DLD1 (cell line): ENCODE results near the gene TACC2.

Experiments
- in situ Hi-C: cut with HindIII; loops from 2 replicates; pipeline ENCODE4 v1.10.0; 2017; ENCODE audit warnings: low sequenced_read_pairs

The TACC2 gene

GRCh38 chr10:122210481-122211265 lies 221.7 kb downstream of the TACC2 start:
- in situ Hi-C loops = no loop called here

- in situ Hi-C loops = no loop called here
Observed at GRCh38 chr10:122213364-122213763, 224.4 kb downstream of the TACC2 start.

- in situ Hi-C loops = no loop called here
Observed at GRCh38 chr10:122213766-122214165, 224.8 kb downstream of the TACC2 start.

- in situ Hi-C loops = no loop called here
Observed at GRCh38 chr10:122216047-122216446, 227.1 kb downstream of the TACC2 start.

GRCh38 chr10:122219340-122219739 lies 230.4 kb downstream of the TACC2 start:
- in situ Hi-C loops = no loop called here

GRCh38 chr10:122220736-122221135 lies 231.8 kb downstream of the TACC2 start:
- in situ Hi-C loops = no loop called here

- in situ Hi-C loops = no loop called here
Observed at GRCh38 chr10:122221958-122222357, 233.0 kb downstream of the TACC2 start.

GRCh38 chr10:122222638-122223037 lies 233.7 kb downstream of the TACC2 start:
- in situ Hi-C loops = no loop called here

GRCh38 chr10:122224159-122224558 lies 235.2 kb downstream of the TACC2 start:
- in situ Hi-C loops = no loop called here

GRCh38 chr10:122225330-122225729 lies 236.4 kb downstream of the TACC2 start:
- in situ Hi-C loops = no loop called here

GRCh38 chr10:122227754-122228153 lies 238.8 kb downstream of the TACC2 start:
- in situ Hi-C loops = no loop called here

- in situ Hi-C loops = no loop called here
Observed at GRCh38 chr10:122229666-122230065, 240.7 kb downstream of the TACC2 start.

- in situ Hi-C loops = no loop called here
Observed at GRCh38 chr10:122230222-122230621, 241.3 kb downstream of the TACC2 start.

- in situ Hi-C loops = no loop called here
Observed at GRCh38 chr10:122232769-122233168, 243.8 kb downstream of the TACC2 start.

- in situ Hi-C loops = no loop called here
Observed at GRCh38 chr10:122233857-122234348, 244.9 kb downstream of the TACC2 start.

GRCh38 chr10:122234416-122234815 lies 245.5 kb downstream of the TACC2 start:
- in situ Hi-C loops = no loop called here

GRCh38 chr10:122236690-122237306 lies 247.8 kb downstream of the TACC2 start:
- in situ Hi-C loops = no loop called here

GRCh38 chr10:122237331-122237990 lies 248.5 kb downstream of the TACC2 start:
- in situ Hi-C loops = no loop called here

GRCh38 chr10:122239578-122240257 lies 250.8 kb downstream of the TACC2 start:
- in situ Hi-C loops = no loop called here

- in situ Hi-C loops = no loop called here
Observed at GRCh38 chr10:122240401-122240800, 251.4 kb downstream of the TACC2 start.

GRCh38 chr10:122241836-122242235 lies 252.9 kb downstream of the TACC2 start:
- in situ Hi-C loops = no loop called here
